Ectodermal cell (in vitro differentiated cells): ENCODE results near the gene HCN2.
"Not testable (repeated sequence)": the region's sequence is repeated elsewhere in the genome, so short reads cannot be mapped to it uniquely, and the experiment has no call there.

Experiments used
- H3K27ac ChIP-seq: 2 replicates; pipeline ENCODE4 v1.7.0; 2013; ENCODE audit warnings: mild to moderate bottlenecking, low read depth, low read length; ENCODE audit not compliant: insufficient read depth, poor library complexity, severe bottlenecking
- H3K27me3 ChIP-seq: 2 replicates; pipeline ENCODE4 v1.7.0; 2013; ENCODE audit warnings: mild to moderate bottlenecking, low read length; ENCODE audit not compliant: insufficient read depth, control insufficient read depth, poor library complexity, severe bottlenecking
- H3K36me3 ChIP-seq: one replicate; pipeline ENCODE4 v1.7.0; 2013; ENCODE audit warnings: low read length; ENCODE audit not compliant: control insufficient read depth, insufficient read depth
- H3K4me1 ChIP-seq: one replicate; pipeline ENCODE4 v1.7.0; 2013; ENCODE audit warnings: low read length; ENCODE audit not compliant: control insufficient read depth, insufficient read depth
- H3K4me3 ChIP-seq: 2 replicates; pipeline ENCODE4 v1.7.0; 2013; ENCODE audit warnings: low read depth, low read length, control low read depth; ENCODE audit not compliant: insufficient read depth
- H3K9me3 ChIP-seq: 2 replicates; pipeline ENCODE4 v1.7.0; 2013; ENCODE audit warnings: mild to moderate bottlenecking, low read length, moderate library complexity; ENCODE audit not compliant: control insufficient read depth
- WGBS, 2 experiments: methylation state at CpG; one replicate each; pipeline ENCODE4 v1.1.7; 2013; ENCODE audit warnings: missing lambda C conversion rate in 2 of 2; 5-methylcytosine and 5-hydroxymethylcytosine counted together

Gene HCN2

DNA sequence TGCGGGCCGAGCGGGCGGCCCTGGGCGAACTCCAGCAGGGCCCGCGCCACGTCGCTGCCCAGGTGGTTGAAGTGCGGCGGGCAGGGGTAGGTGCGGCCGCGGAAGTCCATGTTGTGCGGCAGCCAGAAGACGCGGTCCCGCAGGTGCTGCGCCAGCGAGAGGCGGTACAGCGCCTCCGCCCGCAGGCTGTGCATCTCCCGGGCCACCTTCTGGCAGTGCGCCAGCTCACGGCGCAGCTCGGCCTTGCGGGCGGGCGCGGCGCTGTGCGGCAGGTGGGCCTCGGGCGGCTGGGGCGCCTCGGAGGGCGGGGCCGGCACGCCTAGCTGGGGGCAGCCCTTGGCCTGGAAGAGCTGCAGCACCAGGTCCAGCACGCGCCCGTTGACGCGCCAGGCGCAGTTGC, 31.5 kb downstream of the HCN2 start:
- not testable (repeated sequence) for H3K9me3 ChIP-seq, H3K4me3 ChIP-seq, H3K27ac ChIP-seq, H3K27me3 ChIP-seq, H3K4me1 ChIP-seq
- WGBS, 2 experiments: 96 to 97% methylated on average over 48 of the region's 48 CpGs
- H3K36me3 ChIP-seq: peaks cover 26% of the 10 kb centered on the region

DNA sequence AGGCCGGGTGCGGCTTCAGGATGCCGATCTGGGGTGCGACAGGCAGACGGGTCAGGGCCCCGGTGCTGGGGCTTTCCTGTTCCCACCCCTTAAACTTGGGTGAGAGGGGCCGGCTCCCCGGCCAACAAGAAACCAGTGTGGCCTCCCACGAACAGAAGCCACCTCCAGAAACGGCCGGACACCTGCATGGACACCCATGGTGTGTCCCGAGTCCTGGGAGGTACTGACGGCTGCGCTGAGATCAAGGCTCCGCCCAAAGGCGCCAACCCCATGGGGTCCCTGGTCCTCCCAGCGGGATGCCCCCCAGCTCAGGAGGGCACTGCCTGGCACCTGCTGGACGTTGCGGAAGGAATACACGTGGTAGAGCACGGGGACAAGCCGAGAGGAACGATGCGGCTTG, 32.1 kb downstream of the HCN2 start:
- Histone ChIP-seq H3K27me3 (no peaks in the 10 kb centered on the region), H3K36me3 (peaks cover 26% of the 10 kb centered on the region), H3K27ac (no peak overlapping the region), H3K4me1 (no peaks in the 10 kb centered on the region), H3K4me3 (no peak overlapping the region), H3K9me3 (no peaks in the 10 kb centered on the region)
- WGBS, 2 experiments: 96 to 97% methylated on average over 24 of the region's 24 CpGs

DNA sequence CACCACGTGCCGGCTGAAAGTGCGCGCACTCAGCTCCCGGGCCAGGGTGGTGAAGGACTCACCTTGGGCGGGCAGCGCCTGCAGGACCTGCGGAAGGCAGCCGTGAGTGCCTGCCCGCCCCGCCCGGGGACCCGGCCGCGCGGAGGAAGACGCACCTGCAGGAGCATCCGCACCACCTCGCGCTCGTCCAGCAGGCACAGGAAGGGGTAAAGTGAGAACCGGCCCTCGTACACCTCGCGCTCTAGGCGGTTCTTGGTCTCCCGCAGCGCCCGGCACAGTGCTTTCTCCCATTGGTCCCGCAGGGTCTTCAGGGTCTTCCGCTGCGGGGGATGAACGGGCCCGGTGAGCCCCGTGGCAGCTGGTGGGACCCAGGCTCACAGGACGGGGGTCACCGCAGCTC, 33.0 kb downstream of the HCN2 start:
- peaks cover 26% of the 10 kb centered on the region for H3K36me3 ChIP-seq
- H3K27me3 ChIP-seq: no peaks in the 10 kb centered on the region
- 96 to 97% methylated on average over 37 of the region's 37 CpGs for WGBS, 2 experiments
- H3K27ac ChIP-seq: no peak overlapping the region
- no peak overlapping the region for H3K4me3 ChIP-seq
- no peaks in the 10 kb centered on the region for H3K4me1 ChIP-seq
- no peaks in the 10 kb centered on the region for H3K9me3 ChIP-seq

DNA sequence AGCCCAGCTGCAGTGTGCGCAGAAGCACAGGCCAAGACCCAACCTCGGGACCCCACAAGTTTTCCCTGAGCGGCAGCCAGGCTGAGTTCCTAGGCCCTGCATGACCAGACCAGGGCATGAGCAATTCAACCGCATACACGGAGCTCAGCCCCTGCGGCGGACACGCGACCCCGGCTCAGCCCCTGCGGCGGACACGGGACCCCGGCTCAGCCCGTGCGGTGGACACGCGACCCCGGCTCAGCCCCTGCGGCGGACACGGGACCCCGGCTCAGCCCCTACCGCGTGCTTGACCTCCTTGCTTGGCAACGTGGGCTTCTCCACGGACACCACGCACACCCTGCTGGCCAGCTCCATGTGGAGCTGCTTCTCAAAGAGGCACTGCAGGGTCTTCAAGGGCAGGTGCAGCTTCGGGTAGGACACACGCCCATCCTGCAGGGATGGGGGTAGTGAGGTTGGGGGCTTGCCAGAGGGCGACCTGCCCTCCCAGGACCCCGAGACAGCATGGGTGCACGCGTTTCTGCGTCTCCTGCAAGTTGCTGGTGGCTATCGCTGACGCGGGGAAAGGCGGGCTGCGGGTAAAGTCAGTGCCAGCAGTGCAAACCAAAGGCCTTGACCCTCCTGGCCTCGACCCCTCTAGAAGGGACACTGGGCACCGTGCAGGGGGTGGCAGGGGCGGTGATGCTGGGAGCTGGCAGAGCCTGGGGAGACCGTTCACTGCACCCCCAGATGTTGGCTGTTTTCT, 33.7 kb downstream of the HCN2 start:
- Histone ChIP-seq H3K9me3 (no peaks in the 10 kb centered on the region), H3K4me1 (no peaks in the 10 kb centered on the region), H3K27me3 (no peaks in the 10 kb centered on the region), H3K36me3 (peaks cover 20% of the 10 kb centered on the region), H3K27ac (no peak overlapping the region), H3K4me3 (no peak overlapping the region)
- WGBS, 2 experiments: 94 to 95% methylated on average over 44 of the region's 44 CpGs

DNA sequence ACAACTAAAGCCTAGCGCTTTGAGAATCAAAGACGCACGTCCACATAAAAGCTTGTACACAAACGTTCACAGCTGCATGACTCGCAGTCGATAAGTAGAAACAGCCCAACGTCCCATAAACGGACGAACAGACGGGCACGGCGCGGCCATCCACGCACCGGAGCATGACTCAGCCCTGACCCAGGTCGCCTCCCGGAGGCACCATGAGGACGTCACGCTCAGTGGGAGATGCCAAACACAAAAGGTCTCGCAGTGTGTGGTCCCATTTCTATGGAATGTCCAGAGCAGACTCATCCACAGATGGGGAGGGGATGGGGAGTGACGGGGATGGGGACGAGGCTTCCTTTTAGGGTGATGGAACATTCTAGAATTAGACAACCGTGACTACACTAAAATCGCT, 34.3 kb downstream of the HCN2 start:
- H3K36me3 ChIP-seq: peaks cover 26% of the 10 kb centered on the region
- H3K27ac ChIP-seq: no peak overlapping the region
- H3K9me3 ChIP-seq: no peaks in the 10 kb centered on the region
- no peaks in the 10 kb centered on the region for H3K27me3 ChIP-seq
- WGBS, 2 experiments: 91 to 92% methylated on average over 24 of the region's 24 CpGs
- no peaks in the 10 kb centered on the region for H3K4me1 ChIP-seq
- H3K4me3 ChIP-seq: no peak overlapping the region

DNA sequence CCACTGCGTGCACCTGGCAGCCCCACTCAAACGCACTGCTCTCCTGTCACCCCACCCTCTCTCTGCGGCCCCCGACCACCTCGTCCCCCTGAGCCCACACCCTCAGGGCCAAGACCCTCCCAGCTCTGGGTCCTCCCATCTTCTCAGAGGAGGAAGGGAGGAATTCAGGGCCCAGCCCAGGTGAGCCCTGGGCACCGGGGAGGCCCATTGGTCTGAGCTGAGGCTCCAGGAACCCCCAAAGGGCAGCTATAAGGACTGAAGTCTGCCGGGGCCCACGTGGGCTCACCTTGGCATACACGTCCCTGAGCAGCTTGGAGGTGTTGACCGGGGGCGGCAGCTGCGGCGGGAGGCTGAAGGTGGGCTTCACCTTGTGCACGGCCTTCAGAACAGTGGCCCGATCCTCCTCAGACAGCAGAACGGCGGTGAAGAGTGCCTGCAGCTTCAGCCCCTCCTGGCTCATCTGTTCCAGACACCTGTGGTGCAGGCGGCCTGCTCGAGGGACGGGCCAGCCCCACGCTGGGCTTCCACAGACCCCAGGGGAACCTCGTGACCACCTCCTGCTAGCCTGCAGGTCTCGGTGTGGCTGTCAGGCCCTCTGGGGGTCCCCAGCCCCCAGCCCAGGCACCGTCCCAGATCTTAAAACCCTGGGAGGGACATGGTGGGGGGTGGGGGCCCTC, 34.9 kb downstream of the HCN2 start:
- 95 to 96% methylated on average over 24 of the region's 24 CpGs for WGBS, 2 experiments
- peaks cover 25% of the 10 kb centered on the region for H3K36me3 ChIP-seq
- no peaks in the 10 kb centered on the region for H3K4me1 ChIP-seq
- H3K27ac ChIP-seq: no peak overlapping the region
- no peaks in the 10 kb centered on the region for H3K27me3 ChIP-seq
- H3K4me3 ChIP-seq: no peak overlapping the region
- no peaks in the 10 kb centered on the region for H3K9me3 ChIP-seq

DNA sequence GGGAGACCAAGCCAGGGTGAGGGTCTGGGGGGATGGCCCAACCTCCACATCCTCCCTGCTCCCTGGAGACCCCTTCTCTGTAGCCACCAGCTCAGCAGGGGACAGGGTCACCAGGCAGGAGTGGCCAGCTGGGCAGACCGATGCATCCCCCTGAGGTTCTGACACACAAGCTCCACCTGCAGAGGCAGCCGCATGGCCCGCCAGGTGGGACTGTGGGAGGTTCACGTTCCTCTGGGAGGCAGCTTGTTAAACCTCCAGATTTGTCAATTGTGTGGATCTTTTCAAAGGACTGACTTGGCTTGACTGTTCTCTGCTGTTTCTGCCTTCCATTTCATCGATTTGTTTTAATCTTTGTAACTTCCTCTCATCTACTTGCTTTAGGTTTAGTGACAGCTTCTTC, 35.6 kb downstream of the HCN2 start:
- Histone ChIP-seq H3K36me3 (peaks cover 22% of the 10 kb centered on the region), H3K4me1 (no peaks in the 10 kb centered on the region), H3K27ac (no peak overlapping the region), H3K4me3 (no peak overlapping the region), H3K9me3 (no peaks in the 10 kb centered on the region), H3K27me3 (no peaks in the 10 kb centered on the region)
- 93 to 96% methylated on average over 5 of the region's 5 CpGs for WGBS, 2 experiments

DNA sequence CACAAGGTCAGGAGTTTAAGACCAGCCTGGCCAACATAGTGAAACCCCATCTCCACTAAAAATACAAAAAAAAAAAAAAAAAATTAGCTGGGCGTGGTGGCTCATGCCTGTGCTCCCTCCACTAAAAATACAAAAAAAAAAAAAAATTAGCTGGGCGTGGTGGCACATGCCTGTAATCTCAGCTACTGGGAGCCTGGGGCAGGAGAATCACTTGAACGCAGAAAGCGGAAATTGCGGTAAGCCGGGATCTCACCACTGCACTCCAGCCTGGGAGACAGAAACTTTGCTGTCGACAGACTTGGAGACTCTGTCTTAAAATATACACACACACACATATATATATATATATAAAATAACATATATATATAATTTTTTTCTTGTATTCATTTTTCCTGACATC, 36.9 kb downstream of the HCN2 start:
- H3K27ac ChIP-seq, H3K4me3 ChIP-seq, H3K4me1 ChIP-seq, H3K9me3 ChIP-seq, H3K27me3 ChIP-seq: not testable (repeated sequence)
- peaks cover 27% of the 10 kb centered on the region for H3K36me3 ChIP-seq
- 92 to 94% methylated on average over 6 of the region's 7 CpGs for WGBS, 2 experiments

DNA sequence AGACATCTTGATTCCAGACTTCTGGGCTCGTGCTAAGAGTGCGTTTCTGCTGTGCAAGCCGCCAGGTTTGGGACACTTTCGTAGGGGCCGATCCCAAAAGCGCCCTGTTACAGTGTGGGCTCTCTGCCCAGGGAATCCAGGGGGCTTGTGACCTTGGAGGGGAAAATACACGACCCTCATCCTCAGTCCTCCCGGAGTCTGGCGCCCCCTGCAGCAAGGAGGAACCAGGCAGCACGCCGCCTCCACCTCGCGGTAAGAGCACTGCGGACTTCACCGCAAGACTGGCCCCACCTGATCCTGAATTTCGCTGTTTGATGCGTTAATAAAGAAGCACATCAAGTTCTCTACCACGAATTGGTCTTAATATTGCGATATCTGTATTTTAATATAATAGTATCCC, 38.5 kb downstream of the HCN2 start:
- Histone ChIP-seq H3K4me1 (peaks cover 7% of the 10 kb centered on the region), H3K27me3 (no peaks in the 10 kb centered on the region), H3K27ac (no peak overlapping the region), H3K9me3 (no peaks in the 10 kb centered on the region), H3K36me3 (peaks cover 27% of the 10 kb centered on the region), H3K4me3 (no peak overlapping the region)
- 82 to 86% methylated on average over 18 of the region's 19 CpGs for WGBS, 2 experiments

DNA sequence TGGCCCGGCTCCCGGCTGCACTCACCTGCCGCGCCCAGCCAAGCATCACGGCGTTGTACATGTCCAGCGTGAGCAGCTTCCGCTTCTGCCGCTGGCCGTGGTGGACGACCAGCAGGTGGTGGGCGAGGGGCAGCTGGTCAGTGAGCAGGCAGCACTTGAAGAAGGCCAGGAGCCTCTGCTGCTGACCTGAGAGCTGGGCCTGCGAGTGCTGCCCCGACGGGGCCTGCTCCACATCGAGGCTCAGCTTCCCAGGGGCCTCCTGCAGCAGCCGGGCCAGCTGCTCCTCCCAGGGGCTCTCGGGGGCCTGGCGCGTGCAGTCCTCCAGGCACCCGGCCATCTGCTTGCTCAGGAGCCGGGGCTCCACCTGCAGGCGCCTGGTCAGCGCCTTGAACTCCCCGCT, 39.8 kb downstream of the HCN2 start:
- H3K4me3 ChIP-seq, H3K27ac ChIP-seq, H3K9me3 ChIP-seq, H3K4me1 ChIP-seq, H3K27me3 ChIP-seq: not testable (repeated sequence)
- 93% methylated on average over 25 of the region's 25 CpGs for WGBS, 2 experiments
- H3K36me3 ChIP-seq: peaks cover 27% of the 10 kb centered on the region
